HCT116 (cell line): Measurements from ENCODE around the gene LRRC7. TPM values are rescaled to one million over a fixed set of nuclear protein-coding genes. Genes with fewer than 3 reads are reported as not detected.

ENCODE experiments used
- ATAC-seq: fragments of 200-7000 bp; cut with Tn5 transposase; 2 replicates; pipeline ENCODE4 v1.9.1; 2020; ENCODE audit warnings: mild to moderate bottlenecking, moderate library complexity
- BruUV-seq: library from RNA; stranded (reverse); fragments of 400-500 nt; replicated peaks from 2 replicates; lab custom pipeline; 2021; lab: Mats Ljungman, UMichigan
- CTCF ChIA-PET: fragments of 300-600 bp; sonication (Branson Sonifier 250); formaldehyde crosslinking; loops from one replicate; lab custom pipeline; 2021; ENCODE audit warnings: antibody characterized with exemption; lab: Charles Lee
- POLR2A ChIA-PET: fragments of 300-600, 350-600 bp; sonication (Branson Sonifier 250); formaldehyde crosslinking; loops from one replicate; lab custom pipeline; 2021; ENCODE audit warnings: antibody characterized with exemption; lab: Charles Lee
- RAD21 ChIA-PET, 2 experiments: fragments of 300-600 bp; sonication (Branson Sonifier 250); formaldehyde crosslinking; loops; one replicate each; lab custom pipeline; 2023; ENCODE audit warnings: low total read pairs in 2 of 2; ENCODE audit not compliant: uncharacterized antibody in 2 of 2, unreplicated experiment in 2 of 2, low non-redundant PET in 1 of 2; lab: Charles Lee
- DNase-seq: peaks from one replicate; pipeline ENCODE4 v3.0.0-alpha.2; 2010; ENCODE audit warnings: low read depth, low spot score
- H2AFZ ChIP-seq: fragments of 200-600 bp; shearing (Covaris generic), sonication (generic); 2 replicates; pipeline ENCODE4 v1.6.1; 2017; ENCODE audit warnings: low read depth, mixed run types, mixed read lengths, antibody characterized with exemption, low read length; ENCODE audit not compliant: poor library complexity, severe bottlenecking
- H3K27ac ChIP-seq: 2 replicates; pipeline ENCODE4 v1.5.1; 2012; ENCODE audit warnings: low read depth, low read length
- H3K27me3 ChIP-seq: fragments of 200-600 bp; sonication (generic); 2 replicates; pipeline ENCODE4 v1.6.1; 2016; ENCODE audit warnings: mixed run types, low read length, mixed read lengths; ENCODE audit not compliant: insufficient read depth
- H3K36me3 ChIP-seq, 2 experiments: fragments of 200-500 bp in 1 of 2; fragments of 200-600 bp in 1 of 2; sonication (Bioruptor generic) in 1 of 2; sonication (generic) in 1 of 2; 2 replicates each; pipeline versions ENCODE4 v1.5.1 to v1.6.1; 2014 to 2016; ENCODE audit warnings: low read length in 2 of 2, inconsistent platforms in 1 of 2, mixed read lengths in 1 of 2, mixed run types in 1 of 2; ENCODE audit not compliant: insufficient read depth in 2 of 2, control insufficient read depth in 1 of 2
- H3K4me1 ChIP-seq, 2 experiments: fragments of 200-600 bp in 1 of 2; sonication (generic) in 1 of 2; 2 replicates each; pipeline versions ENCODE4 v1.5.1 to v1.6.1; 2012 to 2017; ENCODE audit warnings: low read length in 2 of 2, inconsistent platforms in 1 of 2, mild to moderate bottlenecking in 1 of 2, mixed read lengths in 1 of 2, mixed run types in 1 of 2, moderate library complexity in 1 of 2; ENCODE audit not compliant: insufficient read depth in 2 of 2, control insufficient read depth in 1 of 2
- H3K4me2 ChIP-seq: fragments of 200-600 bp; sonication (generic); 2 replicates; pipeline ENCODE4 v1.6.1; 2017; ENCODE audit warnings: mixed run types, low read length, mixed read lengths
- H3K4me3 ChIP-seq, 2 experiments: fragments of 200-600 bp in 1 of 2; sonication (generic) in 1 of 2; replicated peaks in 1 of 2; 2 replicates each; pipeline ENCODE4 v1.5.1; 2011 to 2016; ENCODE audit warnings: low read length in 2 of 2, control low read depth in 1 of 2, low read depth in 1 of 2, mild to moderate bottlenecking in 1 of 2, mixed read lengths in 1 of 2, mixed run types in 1 of 2
- H3K79me2 ChIP-seq: fragments of 200-600 bp; sonication (generic); 2 replicates; pipeline ENCODE4 v1.6.1; 2017; ENCODE audit warnings: mild to moderate bottlenecking, mixed run types, low read length, moderate library complexity, mixed read lengths; ENCODE audit not compliant: insufficient read depth
- H3K9ac ChIP-seq: fragments of 200-600 bp; sonication (generic); 2 replicates; pipeline ENCODE4 v1.6.1; 2016; ENCODE audit warnings: low read length, mixed read lengths
- H3K9me2 ChIP-seq: fragments of 200-600 bp; sonication (generic), shearing (Covaris generic); 2 replicates; pipeline ENCODE4 v1.6.1; 2017; ENCODE audit warnings: mixed run types, mild to moderate bottlenecking, moderate library complexity; ENCODE audit not compliant: insufficient read depth
- H3K9me3 ChIP-seq, 2 experiments: fragments of 200-500 bp in 1 of 2; fragments of 200-600 bp in 1 of 2; sonication (Bioruptor generic) in 1 of 2; sonication (generic) in 1 of 2; 2 replicates each; pipeline ENCODE4 v1.6.1; 2014 to 2017; ENCODE audit warnings: low read length in 2 of 2, mixed read lengths in 2 of 2, inconsistent platforms in 1 of 2, low read depth in 1 of 2, mild to moderate bottlenecking in 1 of 2, mixed run types in 1 of 2, moderate library complexity in 1 of 2; ENCODE audit not compliant: control insufficient read depth in 1 of 2, insufficient read depth in 1 of 2
- H4K20me1 ChIP-seq: fragments of 200-600 bp; sonication (generic), shearing (Covaris generic); 2 replicates; pipeline ENCODE4 v1.6.1; 2017; ENCODE audit warnings: mixed run types, mild to moderate bottlenecking, moderate library complexity; ENCODE audit not compliant: insufficient read depth
- CTCF ChIP-seq, 3 experiments: fragments of 200-600 bp in 1 of 3; sonication (generic) in 1 of 3; IDR thresholded peaks in 2 of 3; conservative IDR thresholded peaks in 1 of 3; 2 replicates each; pipeline ENCODE4 v1.5.1; 2012 to 2017; ENCODE audit warnings: low read depth in 2 of 3, low read length in 2 of 3, antibody characterized with exemption in 1 of 3, borderline replicate concordance in 1 of 3, control low read depth in 1 of 3, mild to moderate bottlenecking in 1 of 3, mixed read lengths in 1 of 3, mixed run types in 1 of 3, moderate library complexity in 1 of 3; ENCODE audit not compliant: insufficient read depth in 1 of 3
- EZH2phosphoT487 ChIP-seq: fragments of 200-600 bp; IDR thresholded peaks from 2 replicates; pipeline ENCODE4 v1.6.1; 2018; ENCODE audit warnings: antibody characterized with exemption, borderline replicate concordance
- MAX ChIP-seq: IDR thresholded peaks from 2 replicates; pipeline ENCODE4 v1.6.1; 2012
- POLR2AphosphoS5 ChIP-seq: IDR thresholded peaks from 2 replicates; pipeline ENCODE4 v1.6.1; 2011; ENCODE audit warnings: mild to moderate bottlenecking, low read depth, low read length, moderate library complexity
- REST ChIP-seq: IDR thresholded peaks from 2 replicates; pipeline ENCODE4 v1.6.1; 2012; ENCODE audit warnings: low read depth
- SP1 ChIP-seq: IDR thresholded peaks from 2 replicates; pipeline ENCODE4 v1.6.1; 2012; ENCODE audit warnings: low read depth
- ZNF274 ChIP-seq: fragments of 200-500 bp; sonication (Bioruptor generic); IDR thresholded peaks from 2 replicates; pipeline ENCODE4 v1.6.1; 2014; ENCODE audit warnings: mild to moderate bottlenecking, low read depth, low read length, inconsistent platforms
- intact Hi-C: fragments of 100-400 bp; cut with micrococcal nuclease; formaldehyde crosslinking; loops from 2 replicates; pipeline ENCODE4 v1.10.0; 2022
- total RNA-seq: library from RNA; stranded (reverse); gene quantifications from one replicate; pipeline ENCODE4 v1.2.1, GENCODE V29; 2021; ENCODE audit not compliant: unreplicated experiment

Gene LRRC7
- total RNA-seq, 1 experiment from 2014 or later: not detected

- no peak overlapping the region for H3K4me3 ChIP-seq
- H3K27ac ChIP-seq: no peak overlapping the region
- ChIA-PET RAD21 (no interaction called here), POLR2A (no interaction called here), CTCF (no interaction called here)
- peaks cover 44% of the 10 kb centered on the region for H3K27me3 ChIP-seq
- H3K9ac ChIP-seq: no peak overlapping the region
- no peaks in the 10 kb centered on the region for H3K9me3 ChIP-seq
- H3K36me3 ChIP-seq: no peaks in the 10 kb centered on the region
- H3K9me2 ChIP-seq: no peaks in the 10 kb centered on the region
- no peak for TF ChIP-seq REST
- TF ChIP-seq SP1: no peak
- TF ChIP-seq MAX: no peak
- TF ChIP-seq POLR2AphosphoS5: no peak
- no peaks in the 10 kb centered on the region for H4K20me1 ChIP-seq
- no peaks in the 10 kb centered on the region for H3K79me2 ChIP-seq
- BruUV-seq: no TSS peak
- no peaks in the 10 kb centered on the region for H3K4me1 ChIP-seq
- H2AFZ ChIP-seq: no peak overlapping the region
- ATAC-seq (no peak), DNase-seq (no peak)
- H3K4me2 ChIP-seq: no peak overlapping the region
- intact Hi-C loops: no loop called here
These were observed 208.8 kb downstream of the LRRC7 start for GRCh38 chr1:69776555-69776954.

GRCh38 chr1:69777423-69777822 is 209.7 kb downstream of the LRRC7 start:
- Histone ChIP-seq H3K4me1 (no peaks in the 10 kb centered on the region), H3K79me2 (no peaks in the 10 kb centered on the region), H4K20me1 (no peaks in the 10 kb centered on the region), H3K9me3 (no peaks in the 10 kb centered on the region), H3K36me3 (no peaks in the 10 kb centered on the region), H3K9me2 (no peaks in the 10 kb centered on the region), H2AFZ (no peak overlapping the region), H3K4me3 (no peak overlapping the region), H3K27me3 (peaks cover 41% of the 10 kb centered on the region), H3K9ac (no peak overlapping the region), H3K4me2 (no peak overlapping the region), H3K27ac (no peak overlapping the region)
- ATAC-seq (no peak), DNase-seq (no peak)
- TF ChIP-seq CTCF (IDR thresholded peaks at IDR 0.05 in 2 of 3, conservative IDR thresholded peaks at IDR 0.05 in 1 of 3; ENCODE audit: borderline replicate concordance in 1 of 3, insufficient read depth in 1 of 3, low read depth in 2 of 3, low read length in 2 of 3) (no peak), ZNF274 (no peak), EZH2phosphoT487 (no peak)
- ChIA-PET POLR2A (no interaction called here), CTCF (no interaction called here), RAD21 (no interaction called here)
- no TSS peak for BruUV-seq
- intact Hi-C loops: no loop called here
